ENCODE measurements around the gene ZFAND6.

GRCh38 chr15:80157215-80157614, 97.7 kb downstream of the ZFAND6 start:
- no peak for TF ChIP-seq CTCF (IDR thresholded peaks at IDR 0.05; ENCODE audit: poor library complexity, severe bottlenecking)
- TF ChIP-seq TAF1 (IDR thresholded peaks at IDR 0.05; ENCODE audit: low read depth), result no peak
- no peak for TF ChIP-seq RAD21 (conservative IDR thresholded peaks at IDR 0.05)
- no peak for TF ChIP-seq EZH2 (IDR thresholded peaks at IDR 0.05; ENCODE audit: borderline replicate concordance, insufficient read depth, low read length, poor library complexity, severe bottlenecking)
- no peak for TF ChIP-seq EP300 (conservative IDR thresholded peaks at IDR 0.05; ENCODE audit: poor library complexity, severe bottlenecking)
- no peak for TF ChIP-seq REST (IDR thresholded peaks at IDR 0.05; ENCODE audit: borderline replicate concordance)
- TF ChIP-seq MXI1 (conservative IDR thresholded peaks at IDR 0.05; ENCODE audit: poor library complexity, severe bottlenecking), result no peak
- TF ChIP-seq POLR2AphosphoS5 (IDR thresholded peaks at IDR 0.05), result no peak
- TF ChIP-seq SMC3 (conservative IDR thresholded peaks at IDR 0.05; ENCODE audit: poor library complexity), result no peak
